C4-2B (cell line): ENCODE data around the gene DACT3.

ENCODE experiments used
- H3K27ac ChIP-seq: fragments of 450-650 bp; 2 replicates; pipeline ENCODE4 v1.5.1; 2017
- CTCF ChIP-seq: fragments of 450-650 bp; conservative IDR thresholded peaks from 2 replicates; pipeline ENCODE4 v1.5.1; 2017; ENCODE audit warnings: mild to moderate bottlenecking
- ZFX ChIP-seq: fragments of 450-650 bp; IDR thresholded peaks from 2 replicates; pipeline ENCODE4 v1.6.1; 2017

Gene DACT3

DNA sequence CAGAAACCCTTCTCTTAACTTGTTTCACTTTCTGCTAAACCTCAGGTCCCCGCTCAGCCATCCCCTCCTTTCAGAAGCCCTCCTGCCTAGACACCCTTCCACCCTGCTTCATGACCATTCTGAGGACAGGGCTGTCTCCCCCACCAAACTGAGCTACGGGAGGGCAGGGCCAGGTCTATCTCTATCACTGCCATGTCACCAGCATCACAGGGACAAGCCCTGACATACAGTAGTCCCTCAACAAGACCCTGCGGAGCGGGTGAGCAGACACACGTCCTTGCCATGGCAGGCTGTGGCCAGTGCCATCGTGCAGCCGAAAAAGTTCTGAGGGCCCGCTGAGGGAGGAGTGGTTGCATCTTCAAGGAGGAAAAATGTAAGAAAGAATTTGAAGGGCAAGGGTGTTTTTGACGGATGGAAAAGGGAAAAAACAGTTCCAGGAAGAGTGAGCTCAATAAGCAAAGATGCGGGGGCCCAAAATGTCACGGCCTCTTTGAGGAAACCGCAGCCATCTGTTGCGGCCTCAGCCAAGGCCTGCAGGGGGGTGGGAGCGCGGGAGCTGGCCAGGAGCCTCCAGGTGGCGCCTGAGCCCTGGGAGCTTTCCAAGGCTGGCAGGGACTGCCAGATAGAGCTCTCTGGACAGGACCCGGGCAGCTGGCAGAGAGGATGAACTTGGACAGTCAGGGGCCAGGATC lies 44.2 kb downstream of the DACT3 start:
- 0 out of 2 replicates have a peak overlapping the region, but pooled peaks have one; percentile 5 for H3K27ac ChIP-seq
- TF ChIP-seq CTCF, result peak; percentile 53
- no peak for TF ChIP-seq ZFX

DNA sequence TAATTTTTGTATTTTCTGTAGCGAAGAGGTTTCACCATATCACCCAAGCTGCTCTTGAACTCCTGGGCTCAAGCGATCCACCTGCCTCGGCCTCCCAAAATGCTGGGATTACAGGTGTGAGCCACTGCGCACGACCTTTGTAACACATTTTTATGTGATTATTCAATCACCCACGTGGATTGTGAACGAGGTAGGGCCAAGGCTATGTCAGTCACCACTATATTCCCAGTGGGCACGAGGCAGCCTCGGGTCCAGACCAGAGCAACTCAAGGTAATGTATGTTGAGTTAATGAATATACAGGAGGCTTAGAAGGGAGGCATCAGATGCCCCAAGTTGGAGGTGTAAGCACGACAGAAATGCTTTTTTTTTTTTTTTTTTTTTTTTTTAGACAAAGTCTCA lies 45.0 kb downstream of the DACT3 start:
- H3K27ac ChIP-seq, result no peak overlapping the region
- no peak for TF ChIP-seq ZFX
- TF ChIP-seq CTCF, result no peak

- H3K27ac ChIP-seq, result no peak overlapping the region
- TF ChIP-seq CTCF (peak; percentile 78), ZFX (no peak)
Observed at GRCh38 chr19:46614114-46614722, 46.8 kb downstream of the DACT3 start.

DNA sequence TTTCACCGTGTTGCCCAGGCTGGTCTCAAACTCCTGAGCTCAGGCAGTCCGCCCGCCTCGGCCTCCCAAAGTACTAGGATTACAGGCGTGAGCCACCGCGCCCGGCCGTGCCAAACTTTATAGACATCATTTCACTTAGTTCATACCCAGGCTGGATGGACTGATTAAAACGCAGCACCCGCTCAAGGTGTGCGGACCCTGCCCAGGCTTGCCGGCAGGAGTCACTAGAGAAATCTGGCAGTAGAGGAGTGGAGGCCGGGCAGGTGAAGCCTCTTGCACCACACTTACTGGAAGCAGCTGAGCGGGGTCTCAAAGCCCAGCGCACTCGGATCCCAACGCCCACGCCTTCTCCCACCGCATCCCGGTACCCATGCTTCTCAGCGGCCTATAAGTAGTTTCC lies 47.5 kb downstream of the DACT3 start:
- H3K27ac ChIP-seq, result no peak overlapping the region
- TF ChIP-seq CTCF (no peak), ZFX (no peak)

GRCh38 chr19:46611776-46612175 lies 49.2 kb downstream of the DACT3 start:
- no peak overlapping the region for H3K27ac ChIP-seq
- TF ChIP-seq ZFX, result no peak
- TF ChIP-seq CTCF, result no peak

DNA sequence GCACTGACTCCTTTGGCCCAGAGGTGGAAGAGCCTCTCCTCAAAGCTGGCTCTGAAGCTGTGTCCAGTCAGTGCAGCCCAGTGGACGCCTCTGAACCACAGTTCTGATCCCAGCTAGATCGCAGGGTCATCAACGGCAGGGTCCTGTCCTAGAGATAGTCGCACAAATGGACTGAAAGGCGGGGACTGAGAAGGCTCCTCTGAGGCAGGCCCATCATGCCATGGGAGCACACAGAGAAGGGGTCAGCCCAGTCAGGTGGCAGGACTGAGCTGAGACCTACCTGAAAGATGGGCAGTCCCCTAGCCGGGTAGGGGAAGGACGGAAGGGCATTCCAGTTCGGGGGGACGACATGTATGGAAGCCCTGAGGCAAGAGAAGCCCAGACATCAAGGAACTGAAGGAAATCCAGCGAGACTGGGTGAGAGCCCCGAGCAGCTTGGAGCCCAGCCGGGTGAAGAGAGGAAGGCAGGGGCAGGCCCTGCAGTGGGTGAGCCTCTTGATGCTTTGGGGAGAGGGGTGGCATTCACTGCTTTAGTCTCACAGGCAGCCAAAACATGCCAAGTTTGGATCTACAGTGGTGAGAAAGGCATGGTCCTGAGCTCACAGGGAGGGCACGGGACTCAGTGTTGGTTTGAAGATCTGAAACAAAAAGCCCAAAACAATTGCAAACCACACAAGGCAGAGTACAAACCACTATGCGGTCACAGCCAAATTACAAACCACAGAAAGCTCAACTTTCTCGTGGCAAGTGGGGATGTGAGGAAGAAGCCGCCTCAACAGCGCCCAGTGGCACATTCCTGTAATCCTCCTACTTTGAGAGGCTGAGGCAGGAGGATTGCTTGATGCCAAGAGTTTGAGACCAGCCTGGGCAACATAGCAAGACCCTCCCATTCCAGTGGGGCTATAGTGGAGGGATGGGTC lies 49.9 kb downstream of the DACT3 start:
- TF ChIP-seq ZFX (no peak), CTCF (no peak)
- no peak overlapping the region for H3K27ac ChIP-seq

- TF ChIP-seq CTCF (no peak), ZFX (no peak)
- H3K27ac ChIP-seq, result no peak overlapping the region
Observed at GRCh38 chr19:46610413-46610775, 50.6 kb downstream of the DACT3 start.
